ENCODE data around the gene NUDCD3.
A peak's percentile ranks its signal among the peaks of the same experiment; 100 is the strongest.

NUDCD3 gene

GRCh38 chr7:44482502-44483485, 7.7 kb downstream of the NUDCD3 start:
- no peak for DNase-seq (ENCODE audit: low spot score)

GRCh38 chr7:44477938-44478337, 12.5 kb downstream of the NUDCD3 start:
- no peak for DNase-seq (ENCODE audit: low spot score)

GRCh38 chr7:44477063-44477830, 13.2 kb downstream of the NUDCD3 start:
- DNase-seq (ENCODE audit: low spot score): peak; percentile 46

GRCh38 chr7:44476313-44476712, 14.1 kb downstream of the NUDCD3 start:
- DNase-seq (ENCODE audit: low spot score): no peak

- no peak for DNase-seq (ENCODE audit: low spot score)
These were observed 17.2 kb downstream of the NUDCD3 start for GRCh38 chr7:44473295-44473694.

- DNase-seq (ENCODE audit: low spot score): no peak
These were observed 17.6 kb downstream of the NUDCD3 start for GRCh38 chr7:44472843-44473242.

- DNase-seq (ENCODE audit: low spot score): no peak
These were observed 18.6 kb downstream of the NUDCD3 start for GRCh38 chr7:44471850-44472249.

GRCh38 chr7:44471436-44471835, 19.0 kb downstream of the NUDCD3 start:
- DNase-seq (ENCODE audit: low spot score): no peak

- no peak for DNase-seq (ENCODE audit: low spot score)
These were observed 19.7 kb downstream of the NUDCD3 start for GRCh38 chr7:44470628-44471245.

GRCh38 chr7:44470135-44470479, 20.4 kb downstream of the NUDCD3 start:
- peak; percentile 18 for DNase-seq (ENCODE audit: low spot score)

- DNase-seq (ENCODE audit: low spot score): no peak
These were observed 20.9 kb downstream of the NUDCD3 start for GRCh38 chr7:44469461-44470134.

- DNase-seq (ENCODE audit: low spot score): no peak
These were observed 23.3 kb downstream of the NUDCD3 start for GRCh38 chr7:44467217-44467548.

- DNase-seq (ENCODE audit: low spot score): no peak
These were observed 23.9 kb downstream of the NUDCD3 start for GRCh38 chr7:44466300-44467216.

- no peak for DNase-seq (ENCODE audit: low spot score)
These were observed 25.0 kb downstream of the NUDCD3 start for GRCh38 chr7:44465490-44465889.

GRCh38 chr7:44463169-44463808, 27.2 kb downstream of the NUDCD3 start:
- no peak for DNase-seq (ENCODE audit: low spot score)

GRCh38 chr7:44461387-44461786, 29.1 kb downstream of the NUDCD3 start:
- DNase-seq (ENCODE audit: low spot score): no peak

- DNase-seq (ENCODE audit: low spot score): no peak
These were observed 30.1 kb downstream of the NUDCD3 start for GRCh38 chr7:44460325-44460724.

- DNase-seq (ENCODE audit: low spot score): no peak
These were observed 35.3 kb downstream of the NUDCD3 start for GRCh38 chr7:44455155-44455554.

GRCh38 chr7:44454348-44454747, 36.1 kb downstream of the NUDCD3 start:
- DNase-seq (ENCODE audit: low spot score): no peak

GRCh38 chr7:44451123-44451522, 39.3 kb downstream of the NUDCD3 start:
- no peak for DNase-seq (ENCODE audit: low spot score)

Data from SK-N-DZ (cell line).